HG02852 (cell line): ENCODE results near the gene ERGIC1.
"Not testable (repeated sequence)": the region's sequence is repeated elsewhere in the genome, so short reads cannot be mapped to it uniquely, and the experiment has no call there.

Experiments used
- ATAC-seq: cut with Tn5 transposase; IDR thresholded peaks from one replicate; pipeline ENCODE4 v1.9.1; 2021; ENCODE audit warnings: mild to moderate bottlenecking, moderate library complexity; ENCODE audit not compliant: unreplicated experiment

Gene ERGIC1

DNA sequence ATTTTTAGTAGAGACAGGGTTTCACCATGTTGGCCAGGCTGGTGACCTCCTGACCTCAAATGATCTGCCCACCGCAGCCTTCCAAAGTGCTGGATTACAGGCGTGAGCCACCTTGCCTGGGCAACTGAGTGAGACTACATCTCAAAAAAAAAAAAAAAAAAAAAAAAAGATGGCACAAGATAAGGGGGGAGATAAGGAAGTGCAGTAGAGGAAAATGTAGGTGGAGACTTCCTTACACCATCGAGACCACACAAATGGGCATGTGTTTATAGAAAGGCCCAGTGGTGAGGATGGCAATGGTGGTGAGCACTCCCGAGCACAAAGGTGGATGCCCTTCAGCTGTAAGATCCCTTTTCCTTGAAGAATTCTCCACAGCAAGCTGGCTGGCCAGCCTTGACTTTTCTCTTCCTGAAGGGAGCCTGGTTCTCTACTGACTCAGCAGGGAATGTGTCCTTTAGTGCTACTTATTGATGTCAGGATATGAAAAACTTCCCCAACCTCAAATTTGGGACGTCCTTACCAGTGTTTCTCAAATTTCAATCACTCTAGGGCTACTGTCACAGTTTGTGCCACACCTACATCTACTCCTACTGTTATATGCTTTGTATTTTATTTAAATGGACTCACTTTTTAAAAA, 28.2 kb downstream of the ERGIC1 start:
- no peak for ATAC-seq

DNA sequence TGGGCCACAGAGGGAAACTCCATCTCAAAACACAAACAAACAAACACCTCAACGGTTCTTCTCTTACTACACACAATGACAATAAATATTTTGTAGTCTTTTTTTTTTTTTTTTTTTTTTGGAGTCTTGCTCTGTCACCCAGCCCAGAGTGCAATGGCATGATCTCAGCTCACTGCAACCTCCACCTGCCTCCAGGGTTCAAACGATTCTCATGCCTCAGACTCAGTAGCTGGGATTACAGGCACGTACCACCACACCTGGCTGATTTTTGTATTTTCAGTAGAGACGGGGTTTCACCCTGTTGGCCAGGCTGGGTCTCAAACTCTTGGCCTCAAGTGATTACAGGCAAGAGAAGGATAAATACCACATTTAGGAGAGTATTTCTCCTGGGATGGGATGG, 30.1 kb downstream of the ERGIC1 start:
- ATAC-seq, result not testable (repeated sequence)

DNA sequence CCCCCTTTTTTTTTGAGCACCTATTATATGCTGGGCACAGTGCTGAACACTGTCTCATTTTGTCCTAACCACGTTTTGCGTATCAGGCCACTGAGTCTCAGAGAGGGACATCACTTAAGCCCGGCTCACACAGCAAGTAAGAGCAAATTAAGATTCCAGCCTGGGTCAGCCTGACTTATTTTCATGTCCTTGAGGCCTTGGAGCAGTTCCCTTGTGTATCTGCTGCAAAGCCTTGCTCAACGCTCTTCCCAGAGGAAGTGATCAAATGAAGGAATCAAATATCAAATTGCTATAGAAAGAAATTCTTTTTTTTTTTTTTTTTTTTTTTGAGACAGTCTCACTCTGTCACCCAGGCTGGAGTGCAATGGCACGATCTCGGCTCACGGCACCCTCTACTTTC, 30.7 kb downstream of the ERGIC1 start:
- ATAC-seq, result no peak

DNA sequence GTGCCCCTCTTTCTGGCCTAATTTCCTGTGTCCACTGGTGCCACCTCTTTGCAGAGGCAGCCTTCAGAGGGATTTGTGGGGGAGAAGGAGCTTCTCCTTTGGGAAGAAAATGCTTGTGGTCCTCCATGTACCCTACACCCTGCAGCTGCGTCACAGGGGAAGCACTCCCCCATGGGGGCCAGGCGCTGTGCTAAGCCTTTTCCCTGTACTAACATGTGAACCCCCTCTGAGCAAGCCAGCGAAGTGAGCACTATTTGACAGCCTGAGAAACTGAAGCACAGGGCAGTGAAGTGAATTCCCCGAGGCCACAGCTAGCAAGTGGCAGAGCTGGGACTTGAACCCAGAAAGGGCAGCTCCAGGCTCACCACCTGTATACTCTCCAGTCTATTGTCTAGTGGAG, 32.3 kb downstream of the ERGIC1 start:
- ATAC-seq, result no peak

DNA sequence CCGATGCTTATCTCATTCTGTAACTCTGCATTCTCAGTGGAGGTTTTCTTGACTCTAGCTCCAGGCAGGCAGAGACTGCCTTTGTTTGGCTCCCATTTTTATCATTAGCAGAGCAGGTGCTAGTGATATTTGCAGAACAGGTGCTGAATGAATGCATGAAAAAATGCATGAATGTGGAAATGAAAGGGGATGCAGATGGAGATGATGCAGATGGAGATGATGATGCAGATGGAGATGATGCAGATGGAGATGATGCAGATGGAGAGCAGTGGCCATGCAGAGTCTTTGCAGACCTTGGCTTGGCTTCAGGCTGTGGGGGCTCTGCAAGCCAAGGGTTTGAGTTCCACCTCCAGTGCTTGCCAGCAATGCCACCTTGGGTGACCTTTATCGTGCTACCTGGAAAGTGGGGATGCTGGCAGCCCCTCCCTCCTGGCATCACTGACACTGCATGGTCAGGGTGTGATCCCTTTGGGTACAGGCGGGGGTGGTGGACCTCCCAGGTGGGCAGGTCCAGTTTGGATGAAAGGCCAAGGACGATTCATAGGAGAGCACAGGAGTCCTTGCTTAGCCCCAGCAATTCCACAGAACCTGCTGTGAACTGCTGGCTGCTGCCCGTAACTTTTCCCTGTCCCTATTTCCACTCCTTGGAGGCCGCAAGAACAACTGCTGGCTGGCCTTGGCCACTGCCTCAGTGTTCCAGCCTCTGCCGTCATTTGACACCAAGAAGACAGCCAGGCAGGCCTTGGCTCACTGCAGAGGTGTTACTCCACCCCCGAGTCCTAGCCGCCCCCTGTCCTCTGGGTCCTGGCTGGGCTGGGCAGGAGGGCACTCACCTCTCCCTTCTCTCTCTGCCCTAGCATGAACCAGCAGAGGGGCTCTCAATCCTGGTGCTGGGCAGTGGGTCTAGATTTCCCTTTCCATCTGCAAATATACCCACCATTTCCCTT, 33.0 kb downstream of the ERGIC1 start:
- no peak for ATAC-seq

DNA sequence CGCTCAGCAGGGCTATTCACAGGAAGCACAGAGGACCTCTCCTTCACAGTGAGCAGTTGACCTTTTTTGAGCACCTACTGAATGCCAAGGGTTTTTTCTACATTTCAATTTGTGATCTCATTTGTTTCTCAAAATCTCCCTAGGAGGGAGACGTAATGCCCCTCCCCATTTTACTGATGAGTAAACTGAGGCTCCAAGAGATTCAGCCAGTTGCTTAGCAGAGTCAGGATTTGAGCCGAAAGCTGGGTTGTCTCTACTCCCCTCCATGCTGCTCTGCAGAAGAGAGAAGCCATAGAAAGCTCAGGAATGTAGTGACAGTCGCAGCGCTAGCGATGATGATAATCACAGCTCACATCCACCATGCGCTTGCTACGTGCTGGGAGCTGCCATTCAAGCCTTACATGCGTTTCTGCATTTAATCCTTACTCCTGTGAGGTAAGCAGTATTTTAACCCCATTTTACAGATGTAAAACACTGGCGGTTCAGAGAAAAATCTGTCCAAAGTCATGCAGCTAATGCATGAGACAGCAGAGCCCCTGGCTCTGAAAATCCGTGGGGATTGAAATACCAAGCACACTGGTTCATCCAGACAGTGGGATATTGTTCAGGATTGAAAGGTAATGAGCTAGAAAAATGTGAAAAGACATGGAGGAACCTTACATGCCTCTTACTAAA, 33.8 kb downstream of the ERGIC1 start:
- no peak for ATAC-seq

DNA sequence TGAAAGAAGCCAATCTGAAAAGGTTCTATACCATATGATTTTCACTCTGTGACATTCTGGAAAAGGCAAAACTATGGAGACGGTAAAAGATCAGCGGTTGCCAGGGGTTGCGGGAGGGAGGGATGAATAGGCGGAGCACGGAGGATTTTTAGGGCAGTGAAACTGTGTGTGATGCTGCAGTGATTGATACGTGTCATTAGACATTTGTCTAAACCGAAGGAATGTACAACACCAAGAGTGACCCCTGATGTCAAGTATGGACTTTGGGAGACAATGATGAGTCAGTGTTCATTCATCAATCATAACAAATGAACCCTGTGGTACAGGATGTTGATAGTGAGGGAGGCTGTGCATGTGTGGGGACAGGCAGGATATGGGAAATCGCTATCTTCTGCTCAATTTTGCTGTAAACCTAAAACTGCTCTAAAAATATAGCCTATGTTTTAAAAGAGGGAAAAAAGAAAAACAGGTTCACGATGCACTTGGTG, 34.4 kb downstream of the ERGIC1 start:
- ATAC-seq, result no peak

DNA sequence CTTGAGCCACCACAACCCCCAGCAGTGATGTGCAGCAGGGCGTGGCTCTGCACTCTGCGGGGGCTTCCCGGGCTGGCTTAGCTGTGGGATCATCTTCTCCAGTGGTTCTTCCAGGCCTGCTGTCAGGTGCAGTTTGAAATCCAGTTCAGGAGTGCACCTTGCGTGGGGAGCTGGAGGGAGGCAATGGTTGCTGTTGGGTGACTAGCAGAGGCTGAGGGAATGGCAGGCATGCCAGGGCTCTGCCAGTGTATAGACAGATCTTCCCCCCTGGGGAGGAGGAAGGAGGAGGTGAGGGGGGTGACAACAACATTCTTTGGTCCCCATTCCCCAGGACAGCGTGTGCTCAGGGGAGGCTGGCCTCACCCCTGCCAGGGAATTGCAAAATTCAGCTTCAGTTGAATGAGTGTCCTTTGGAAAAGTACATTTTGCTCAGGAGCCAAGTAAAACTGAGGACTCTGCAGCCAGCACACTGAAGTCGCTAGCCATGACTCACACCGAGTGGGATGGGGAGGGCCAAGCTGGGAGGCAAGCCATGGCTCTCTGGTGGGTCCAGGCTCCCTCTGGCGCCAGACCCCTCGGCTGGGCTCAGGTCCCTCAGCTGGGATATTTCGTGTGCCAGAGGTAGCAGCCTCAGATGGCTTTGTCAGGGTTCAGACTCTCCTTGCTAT, 35.0 kb downstream of the ERGIC1 start:
- no peak for ATAC-seq

DNA sequence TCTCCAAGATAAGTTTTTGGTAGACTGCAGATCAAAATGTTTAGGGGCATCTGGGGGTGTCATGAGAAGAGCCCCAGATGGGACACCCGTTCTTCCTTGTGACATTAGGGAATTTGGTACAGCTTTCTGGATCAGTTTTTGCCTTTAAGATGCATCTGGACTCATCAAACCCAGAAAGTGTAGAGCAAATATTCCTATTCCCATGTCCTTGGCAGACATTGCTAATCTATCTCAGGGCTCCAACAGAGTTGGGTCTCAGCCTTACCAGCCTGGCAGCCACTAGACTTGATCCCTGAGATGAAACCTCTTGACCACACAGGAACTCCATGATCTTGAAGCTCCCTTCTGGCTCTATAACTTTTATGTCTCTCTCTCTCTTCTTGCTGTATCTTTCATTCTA, 35.6 kb downstream of the ERGIC1 start:
- no peak for ATAC-seq

DNA sequence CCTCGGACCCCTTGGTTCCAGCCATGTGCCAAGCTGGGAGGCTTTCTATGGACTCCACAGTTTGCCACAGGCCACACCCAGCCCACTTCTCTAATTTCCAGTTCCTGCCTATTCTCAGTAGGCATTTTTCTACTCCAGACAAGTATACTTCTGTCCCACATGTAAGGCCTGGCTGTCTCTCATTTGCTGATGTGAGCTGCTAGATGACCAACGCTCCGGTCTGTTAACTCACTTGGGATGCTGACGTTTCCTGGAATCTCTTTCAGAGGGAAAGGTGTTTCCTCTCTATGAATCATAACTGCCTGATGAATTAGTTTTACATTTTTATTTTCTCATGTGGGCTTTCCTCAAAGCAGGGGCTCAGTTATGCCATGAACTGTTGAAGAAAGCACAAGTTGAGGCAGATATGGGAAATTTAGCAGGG, 36.3 kb downstream of the ERGIC1 start:
- ATAC-seq, result no peak

DNA sequence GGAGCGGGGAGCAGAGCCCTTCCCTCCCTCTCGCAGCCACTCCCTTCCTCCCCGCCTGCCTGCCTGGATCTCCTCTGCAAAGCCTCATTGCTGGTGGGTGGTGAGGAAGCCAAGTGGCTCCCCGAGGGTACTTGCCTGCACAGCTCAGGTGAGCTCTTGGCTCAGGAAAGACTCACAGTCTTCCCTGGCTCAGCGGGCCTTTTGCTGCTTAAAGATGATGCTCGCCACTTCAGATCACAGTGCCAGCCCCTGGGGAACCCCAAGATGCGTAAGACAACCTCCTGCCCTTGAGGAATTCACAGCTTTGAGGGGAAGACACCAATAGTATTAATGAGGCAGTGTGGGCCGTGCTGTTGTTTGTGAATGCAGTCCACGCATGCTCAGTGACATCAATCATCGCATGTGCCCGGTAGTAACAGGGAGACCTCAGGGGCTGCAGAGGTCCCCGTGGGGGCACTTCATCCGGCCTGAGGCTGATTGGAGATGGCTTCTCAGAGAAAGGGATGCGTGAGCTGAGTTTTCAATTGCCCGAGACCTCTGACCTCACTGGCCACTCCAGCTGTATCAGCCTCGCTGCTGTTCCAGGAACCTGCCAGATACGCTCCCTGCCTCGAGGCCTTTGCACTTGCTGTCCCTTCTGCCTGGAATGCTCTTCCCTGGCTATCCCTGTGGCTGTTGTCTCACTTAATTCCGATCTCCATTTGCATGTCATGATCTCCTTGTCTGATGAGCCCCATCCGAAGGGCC, 36.8 kb downstream of the ERGIC1 start:
- ATAC-seq, result no peak

DNA sequence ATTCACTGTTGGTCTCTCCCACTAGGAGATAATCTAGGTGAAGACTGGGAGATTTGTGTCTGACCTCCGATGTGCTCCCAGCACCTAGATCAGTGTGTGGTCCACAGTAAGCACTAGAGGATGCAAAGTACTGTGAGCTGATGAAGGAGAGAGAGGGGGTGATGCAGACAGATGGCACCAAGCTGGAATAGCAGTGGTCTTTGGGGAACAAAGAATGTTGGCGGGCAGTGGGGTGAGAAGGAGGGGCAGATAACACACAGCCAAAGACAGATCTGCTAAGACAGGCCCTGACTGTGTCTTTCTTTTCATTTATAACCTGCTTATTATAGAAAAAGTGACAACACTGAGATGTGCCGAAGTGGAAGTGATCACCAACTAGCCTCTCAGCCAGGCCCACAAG, 37.5 kb downstream of the ERGIC1 start:
- ATAC-seq, result no peak

DNA sequence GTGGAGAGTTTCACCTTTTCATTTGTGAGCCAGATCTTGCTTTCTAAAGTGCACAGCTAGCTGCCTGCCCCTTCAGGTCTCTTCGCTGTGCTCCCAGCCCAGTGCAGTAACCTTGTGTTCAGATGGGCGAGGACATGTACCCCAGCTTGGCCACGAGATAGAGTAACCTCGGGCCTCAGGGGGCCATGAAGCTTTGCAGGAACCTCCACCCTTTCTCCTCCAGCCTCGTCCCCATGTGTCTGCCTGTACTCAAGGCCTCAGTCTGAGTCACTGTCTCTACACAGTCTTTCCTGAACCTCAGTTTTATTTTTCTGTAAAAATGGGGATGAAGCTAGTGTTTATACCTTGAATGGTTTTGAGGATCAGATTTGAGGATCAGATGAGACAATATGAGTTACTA, 37.9 kb downstream of the ERGIC1 start:
- ATAC-seq, result no peak

DNA sequence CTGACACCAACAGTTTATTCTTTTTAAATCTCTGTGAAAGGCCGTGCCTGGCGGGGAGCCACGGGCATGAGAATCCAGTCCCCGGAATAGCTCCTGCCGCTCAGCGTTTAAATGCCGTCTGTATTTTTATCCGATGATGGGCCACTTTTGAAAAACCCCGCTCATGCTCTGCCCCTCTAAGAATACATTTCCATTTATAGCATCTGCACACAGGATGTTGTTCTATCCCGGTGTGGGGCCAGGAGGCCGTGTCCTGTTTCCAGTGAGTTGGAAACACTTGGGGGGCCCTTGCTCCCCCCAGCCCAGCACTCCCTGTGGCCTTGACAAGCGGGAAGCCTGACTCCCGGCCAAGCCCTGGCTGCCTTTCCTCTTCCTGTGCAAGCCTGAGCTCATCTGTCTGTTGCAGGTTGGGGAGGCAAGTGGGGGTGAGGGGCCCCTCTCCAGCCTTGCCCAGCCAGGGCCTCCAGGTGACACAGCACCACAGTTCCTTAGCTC, 39.0 kb downstream of the ERGIC1 start:
- ATAC-seq, result no peak

DNA sequence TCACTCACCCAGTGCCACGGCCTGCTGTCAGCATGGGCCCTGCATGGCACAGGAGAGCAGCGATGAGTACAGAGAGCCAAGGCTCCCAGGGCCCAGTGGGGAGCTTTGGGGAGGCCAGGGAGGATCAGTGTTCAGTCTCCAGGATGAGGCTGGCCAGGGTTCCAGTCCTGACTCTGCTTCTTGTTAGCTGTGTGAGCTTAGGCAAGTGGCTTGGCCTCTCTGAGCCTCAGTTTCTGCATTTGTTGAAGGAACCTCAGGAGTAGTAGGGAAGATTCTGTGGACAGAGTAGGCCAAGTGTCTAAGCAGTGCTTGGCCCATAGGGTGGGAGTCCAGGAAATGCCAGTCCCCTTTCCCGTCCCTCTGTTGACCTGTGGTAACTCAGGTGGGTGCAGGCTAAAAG, 39.5 kb downstream of the ERGIC1 start:
- ATAC-seq, result no peak

DNA sequence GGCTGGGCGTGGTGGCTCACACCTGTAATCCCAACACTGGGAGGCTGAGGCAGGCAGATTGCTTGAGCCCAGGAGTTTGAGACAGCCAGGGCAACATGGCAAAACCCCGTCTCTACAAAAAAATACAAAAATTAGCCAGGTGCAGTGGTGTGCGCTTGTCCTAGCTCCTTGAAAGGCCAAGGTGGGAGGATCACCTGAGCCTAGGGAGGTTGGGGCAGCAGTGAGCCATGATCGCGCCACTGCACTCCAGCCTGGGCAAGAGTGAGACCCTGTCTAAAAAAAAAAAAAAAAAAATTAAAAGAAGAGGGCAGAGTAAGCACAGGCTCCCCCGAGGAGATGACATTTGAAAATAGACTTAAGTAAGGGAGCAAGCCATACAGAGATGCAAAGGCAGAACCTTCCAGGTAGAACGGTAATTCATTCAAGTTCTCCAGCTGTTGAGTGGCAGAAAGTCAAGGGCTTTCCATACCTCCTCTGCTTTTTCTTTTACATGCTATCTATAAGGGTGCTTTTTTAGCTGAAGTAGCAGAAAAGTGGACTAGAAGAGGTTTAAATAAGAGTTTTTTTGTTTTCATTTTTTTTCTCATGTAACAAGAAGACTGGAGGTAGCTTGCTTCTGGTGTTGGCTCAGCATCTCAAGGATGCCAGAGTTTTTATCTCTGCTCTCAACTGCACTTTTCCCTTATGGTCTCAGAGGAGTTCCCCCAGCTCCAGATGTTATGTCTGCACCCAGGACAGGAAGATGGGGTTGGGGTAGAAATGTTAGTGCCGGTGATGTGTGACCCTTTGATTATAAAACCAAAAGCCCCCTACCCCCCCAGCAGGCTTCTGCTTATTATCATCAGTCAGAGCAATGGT, 40.8 kb downstream of the ERGIC1 start:
- no peak for ATAC-seq

DNA sequence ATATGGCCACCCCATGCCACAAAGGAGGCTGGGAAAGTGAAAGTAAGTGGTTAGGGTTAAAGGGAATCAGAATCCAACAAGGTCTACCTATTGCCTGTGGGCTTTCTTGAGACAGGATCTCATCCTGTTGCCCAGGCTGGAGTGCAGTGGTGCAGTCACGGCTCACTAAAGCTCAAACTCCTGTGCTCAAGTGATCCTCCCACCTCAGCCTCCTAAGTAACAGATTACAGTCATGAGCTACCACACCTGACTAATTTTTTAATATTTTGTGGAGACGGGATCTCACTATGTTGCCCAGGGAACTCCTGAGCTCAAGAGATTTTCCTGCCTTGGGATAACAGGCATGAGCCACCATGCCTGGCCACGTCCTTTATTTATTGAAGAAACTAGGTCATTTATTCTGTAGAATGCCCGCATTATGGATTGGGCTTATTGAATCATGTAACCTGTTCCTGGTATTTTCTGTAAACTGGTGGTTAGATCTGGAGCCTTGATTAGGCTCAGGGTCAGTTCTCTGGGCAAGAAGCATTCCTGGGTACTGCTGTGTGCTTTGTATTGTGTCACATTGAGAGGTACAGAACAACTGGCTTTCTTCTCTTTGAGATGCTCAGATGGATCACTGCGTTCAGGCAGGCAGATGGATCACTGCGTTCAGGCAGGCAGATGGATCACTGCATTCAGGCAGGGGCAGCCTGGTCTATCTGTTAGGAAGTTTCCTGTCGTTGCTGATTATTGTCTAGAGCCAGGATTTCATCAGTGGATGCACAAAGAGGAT, 41.6 kb downstream of the ERGIC1 start:
- ATAC-seq, result no peak

DNA sequence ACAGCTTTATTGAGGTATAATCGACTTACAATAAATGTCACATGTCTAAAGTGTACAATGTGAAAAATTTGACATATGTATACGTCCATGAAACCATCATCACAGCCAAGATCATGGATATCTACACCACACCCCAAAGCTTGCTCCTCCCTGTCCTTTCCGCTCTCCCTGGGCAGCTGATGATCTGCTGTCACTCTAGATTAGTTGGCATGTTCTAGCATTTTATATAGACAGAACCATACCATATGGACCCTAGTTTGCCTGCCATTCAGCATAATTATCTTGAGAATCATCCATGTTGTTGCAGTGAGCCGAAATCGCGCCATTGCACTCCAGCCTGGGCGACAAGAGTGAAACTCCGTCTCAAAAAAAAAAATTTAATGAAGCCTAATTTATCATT, 42.5 kb downstream of the ERGIC1 start:
- no peak for ATAC-seq
